Adrenal gland (tissue), 12 donors: ENCODE data around the gene EPG5. TPM values are rescaled to one million over a fixed set of nuclear protein-coding genes. Genes with fewer than 3 reads are reported as not detected.

Experiments
- DNase-seq, 7 donors: peaks; one replicate each; pipeline ENCODE4 v3.0.0-alpha.2; 2019 to 2020
- H3K27ac ChIP-seq, 5 donors: fragments of 200-600 bp; sonication (generic) in 4 of 5; 1 replicate in 3 of 5; 2 replicates in 2 of 5; pipeline versions ENCODE4 v1.5.1 to v1.8.0; 2016 to 2020; ENCODE audit warnings: mild to moderate bottlenecking in 1 of 5
- H3K27me3 ChIP-seq: fragments of 200-600 bp; 2 replicates; pipeline ENCODE4 v1.8.0; 2021
- H3K36me3 ChIP-seq, 2 donors: fragments of 200-600 bp; replicated peaks in 1 of 2; 1 replicate in 1 of 2; 2 replicates in 1 of 2; pipeline versions ENCODE4 v1.5.1 to v1.8.0; 2018 to 2022
- H3K4me1 ChIP-seq, 2 donors: fragments of 200-600 bp; replicated peaks in 1 of 2; 1 replicate in 1 of 2; 2 replicates in 1 of 2; pipeline versions ENCODE4 v1.5.1 to v1.8.0; 2018 to 2021
- H3K4me3 ChIP-seq, 4 donors: fragments of 200-600 bp; sonication (generic) in 3 of 4; one replicate each; pipeline ENCODE4 v1.5.1; 2016 to 2018
- H3K9me3 ChIP-seq, 3 donors: fragments of 200-600 bp; sonication (generic) in 1 of 3; replicated peaks in 1 of 3; 1 replicate in 2 of 3; 2 replicates in 1 of 3; pipeline versions ENCODE4 v1.5.1 to v1.8.0; 2016 to 2021
- POLR2A ChIP-seq, 2 donors: fragments of 450-650 bp; IDR thresholded peaks; one replicate each; pipeline ENCODE4 v1.6.1; 2017; ENCODE audit warnings: antibody characterized with exemption in 2 of 2, mild to moderate bottlenecking in 2 of 2, moderate library complexity in 1 of 2
- WGBS, 4 donors: extraction: QIAGEN DNeasy Blood & Tissue Kit in 2 of 4; methylation state at CpG; one replicate each; pipeline versions ENCODE4 v1.1.5 to v1.1.7; 2013 to 2017; 5-methylcytosine and 5-hydroxymethylcytosine counted together
- intact Hi-C, 2 donors: fragments of 100-400 bp; cut with DNase I; formaldehyde crosslinking; loops; one replicate each; pipeline versions ENCODE4 v1.14.1 to v1.15.0; 2022 to 2023
- polyA plus RNA-seq, 3 donors: library from polyadenylated mRNA; stranded (reverse); fragments of 200-250 nt in 2 of 3; fragments of 350-450 nt in 1 of 3; fragmentation: Illumina TruSeq in 1 of 3; extraction: RNeasy Lipid Tissue Mini Kit (QIAGEN cat#74804) in 1 of 3; gene quantifications; one replicate each; pipeline ENCODE4 v1.2.3, GENCODE V29; 2013 to 2014
- total RNA-seq, 9 donors: library from RNA; depleted of rRNA in 4 of 9; stranded (reverse); fragments of >200 nt in 4 of 9; fragments of 120-200 nt in 1 of 9; fragmentation: NEBNext Ultra II Directional in 1 of 9; extraction: Animal tissue kit (Norgen Biotek cat#: 25700) in 1 of 9; gene quantifications; one replicate each; pipeline versions ENCODE4 v1.1.0 to v1.2.4, GENCODE V29; 2013 to 2023
- TF ChIP-seq, protein P1 (sequence below), 6 experiments: fragments of 450-650 bp in 4 of 6; fragments of 200-600 bp in 2 of 6; sonication (generic) in 1 of 6; IDR thresholded peaks; 1 replicate in 5 of 6; 2 replicates in 1 of 6; pipeline versions ENCODE4 v1.5.1 to v1.8.0; 2016 to 2021; ENCODE audit warnings: antibody characterized with exemption in 6 of 6, mild to moderate bottlenecking in 2 of 6, moderate library complexity in 1 of 6
- donor health status: healthy with polysubstance abuse.
- donor health status: Bipolar disorder and iron deficiency.
- donor health status: DM: yes; HTN: yes; CAD: no.
- donor health status: DM: no; HTN: no; CAD: no.
- donor health status: DM: no; HTN: no; CAD: no.
- donor health status: DM: yes; HTN: yes; CAD: no.

EPG5 gene
- total and polyA plus RNA-seq, 12 donors: 7.3 to 80.3 (median 23.3) TPM

GRCh38 chr18:45896452-45896851, 70.7 kb downstream of the EPG5 start:
- Histone ChIP-seq H3K4me3 (no peak overlapping the region), H3K4me1 (peaks cover 0 to 4% of the 10 kb centered on the region in 2 donors), H3K27me3 (no peaks in the 10 kb centered on the region), H3K9me3 (no peaks in the 10 kb centered on the region), H3K36me3 (peaks cover 0 to 36% of the 10 kb centered on the region in 2 donors), H3K27ac (no peak overlapping the region)
- no peak for DNase-seq
- intact Hi-C loops: no loop called here
- TF ChIP-seq, protein P1, sequence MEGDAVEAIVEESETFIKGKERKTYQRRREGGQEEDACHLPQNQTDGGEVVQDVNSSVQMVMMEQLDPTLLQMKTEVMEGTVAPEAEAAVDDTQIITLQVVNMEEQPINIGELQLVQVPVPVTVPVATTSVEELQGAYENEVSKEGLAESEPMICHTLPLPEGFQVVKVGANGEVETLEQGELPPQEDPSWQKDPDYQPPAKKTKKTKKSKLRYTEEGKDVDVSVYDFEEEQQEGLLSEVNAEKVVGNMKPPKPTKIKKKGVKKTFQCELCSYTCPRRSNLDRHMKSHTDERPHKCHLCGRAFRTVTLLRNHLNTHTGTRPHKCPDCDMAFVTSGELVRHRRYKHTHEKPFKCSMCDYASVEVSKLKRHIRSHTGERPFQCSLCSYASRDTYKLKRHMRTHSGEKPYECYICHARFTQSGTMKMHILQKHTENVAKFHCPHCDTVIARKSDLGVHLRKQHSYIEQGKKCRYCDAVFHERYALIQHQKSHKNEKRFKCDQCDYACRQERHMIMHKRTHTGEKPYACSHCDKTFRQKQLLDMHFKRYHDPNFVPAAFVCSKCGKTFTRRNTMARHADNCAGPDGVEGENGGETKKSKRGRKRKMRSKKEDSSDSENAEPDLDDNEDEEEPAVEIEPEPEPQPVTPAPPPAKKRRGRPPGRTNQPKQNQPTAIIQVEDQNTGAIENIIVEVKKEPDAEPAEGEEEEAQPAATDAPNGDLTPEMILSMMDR (IDR thresholded peaks at IDR 0.05): no peak
- no peak for TF ChIP-seq POLR2A (IDR thresholded peaks at IDR 0.05)
- WGBS, 4 donors: 96 to 100% (median 97%) methylated on average over 7 of the region's 7 CpGs

GRCh38 chr18:45895339-45895738, 71.8 kb downstream of the EPG5 start:
- Histone ChIP-seq H3K36me3 (peaks cover 0 to 25% of the 10 kb centered on the region in 2 donors), H3K27ac (no peak overlapping the region), H3K27me3 (no peaks in the 10 kb centered on the region), H3K9me3 (no peaks in the 10 kb centered on the region), H3K4me3 (no peak overlapping the region), H3K4me1 (peaks cover 0 to 4% of the 10 kb centered on the region in 2 donors)
- intact Hi-C loops: no loop called here
- no peak for DNase-seq
- WGBS, 4 donors: 78 to 82% (median 79%) methylated on average over 1 of the region's 1 CpG
- TF ChIP-seq POLR2A (IDR thresholded peaks at IDR 0.05): no peak
- TF ChIP-seq, protein P1 (IDR thresholded peaks at IDR 0.05): no peak

- WGBS, 4 donors: 62 to 96% (median 92%) methylated on average over 2 to 3 of the region's 3 CpGs
- peaks cover 0 to 22% of the 10 kb centered on the region in 2 donors for H3K36me3 ChIP-seq
- intact Hi-C loops: no loop called here
- no peak overlapping the region for H3K4me3 ChIP-seq
- H3K9me3 ChIP-seq: no peaks in the 10 kb centered on the region
- H3K27ac ChIP-seq: no peak overlapping the region
- TF ChIP-seq, protein P1 (IDR thresholded peaks at IDR 0.05): no peak
- no peaks in the 10 kb centered on the region for H3K27me3 ChIP-seq
- H3K4me1 ChIP-seq: peaks cover 0 to 4% of the 10 kb centered on the region in 2 donors
- DNase-seq: no peak
These were observed 72.3 kb downstream of the EPG5 start for GRCh38 chr18:45894818-45895217.

DNA sequence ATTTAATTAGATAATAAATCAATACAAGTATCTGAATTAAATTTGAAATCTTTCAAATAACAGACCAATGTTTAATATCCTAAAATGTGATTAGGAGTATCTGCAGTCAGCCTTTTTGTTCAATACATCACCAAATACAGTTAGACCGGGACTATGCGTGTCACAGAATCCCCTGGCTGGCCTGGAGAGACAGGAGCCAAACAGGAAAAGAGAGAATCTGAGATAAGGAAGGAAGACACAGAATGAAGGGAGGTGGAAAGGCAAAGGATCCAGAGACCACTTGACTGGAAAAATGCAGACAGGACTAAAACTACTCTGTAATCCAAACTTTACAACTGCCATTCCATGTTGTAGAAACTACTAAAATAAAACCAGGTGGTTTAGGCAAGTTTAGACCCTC, 75.3 kb downstream of the EPG5 start:
- no peak for DNase-seq
- Histone ChIP-seq H3K27me3 (no peaks in the 10 kb centered on the region), H3K4me1 (peaks cover 0 to 4% of the 10 kb centered on the region in 2 donors), H3K36me3 (peaks cover 0 to 10% of the 10 kb centered on the region in 2 donors), H3K4me3 (no peak overlapping the region), H3K27ac (no peak overlapping the region), H3K9me3 (no peaks in the 10 kb centered on the region)
- intact Hi-C loops: no loop called here
- WGBS, 4 donors: 72 to 75% (median 73%) methylated on average over 2 of the region's 2 CpGs
- TF ChIP-seq POLR2A (IDR thresholded peaks at IDR 0.05): no peak
- TF ChIP-seq, protein P1 (IDR thresholded peaks at IDR 0.05): no peak
